Duodenal mucosa (tissue), 2 donors: ENCODE data around the gene NELFA.

ENCODE experiments used
- H3K27ac ChIP-seq: one replicate; pipeline ENCODE4 v1.7.0; 2013; ENCODE audit warnings: low read depth, low read length
- H3K27me3 ChIP-seq, 2 donors: one replicate each; pipeline ENCODE4 v1.7.0; 2013; ENCODE audit warnings: low read length in 2 of 2, control low read depth in 1 of 2; ENCODE audit not compliant: insufficient read depth in 2 of 2, control insufficient read depth in 1 of 2
- H3K36me3 ChIP-seq, 2 donors: one replicate each; pipeline ENCODE4 v1.7.0; 2013; ENCODE audit warnings: low read length in 2 of 2, control low read depth in 1 of 2; ENCODE audit not compliant: insufficient read depth in 2 of 2, control insufficient read depth in 1 of 2
- H3K4me1 ChIP-seq, 2 donors: one replicate each; pipeline ENCODE4 v1.7.0; 2013; ENCODE audit warnings: low read length in 2 of 2, control low read depth in 1 of 2; ENCODE audit not compliant: insufficient read depth in 2 of 2, control insufficient read depth in 1 of 2
- H3K4me3 ChIP-seq, 2 donors: one replicate each; pipeline ENCODE4 v1.7.0; 2013; ENCODE audit warnings: low read length in 2 of 2, low read depth in 1 of 2
- H3K9ac ChIP-seq, 2 donors: one replicate each; pipeline ENCODE4 v1.7.0; 2013; ENCODE audit warnings: low read length in 2 of 2, low read depth in 1 of 2
- H3K9me3 ChIP-seq, 2 donors: one replicate each; pipeline ENCODE4 v1.7.0; 2013; ENCODE audit warnings: low read length in 2 of 2, control low read depth in 1 of 2; ENCODE audit not compliant: control insufficient read depth in 1 of 2

The NELFA gene

GRCh38 chr4:1975880-1976279 lies 32.9 kb downstream of the NELFA start:
- H3K9ac ChIP-seq, result no peak overlapping the region
- H3K9me3 ChIP-seq, result no peaks in the 10 kb centered on the region
- H3K4me1 ChIP-seq, result no peaks in the 10 kb centered on the region
- peaks cover 22 to 83% of the 10 kb centered on the region in 2 donors for H3K36me3 ChIP-seq
- no peak overlapping the region for H3K4me3 ChIP-seq
- no peak overlapping the region for H3K27ac ChIP-seq
- H3K27me3 ChIP-seq, result no peaks in the 10 kb centered on the region

DNA sequence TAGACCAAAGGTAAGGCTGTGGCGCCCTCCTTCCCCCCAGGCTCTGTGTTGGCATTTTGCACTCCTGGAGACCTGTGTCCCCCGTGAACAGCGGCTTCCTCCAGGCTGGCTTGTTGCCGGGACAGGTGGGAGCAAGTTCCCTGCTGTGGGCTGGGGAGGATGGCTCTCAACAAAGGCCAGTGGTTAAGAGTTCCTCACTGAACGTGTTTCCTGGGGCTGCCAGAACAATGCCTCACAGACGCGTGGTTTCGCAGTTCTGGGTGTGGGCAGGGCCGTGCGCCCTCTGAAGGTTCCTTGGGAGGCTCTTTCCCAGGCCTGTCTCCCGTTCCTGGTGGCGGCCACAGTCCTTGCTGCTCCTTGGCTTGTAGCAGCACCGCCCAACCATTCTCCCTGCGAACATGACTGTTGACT lies 33.4 kb downstream of the NELFA start:
- Histone ChIP-seq H3K27me3 (no peaks in the 10 kb centered on the region), H3K4me3 (no peak overlapping the region), H3K9me3 (no peaks in the 10 kb centered on the region), H3K36me3 (peaks cover 22 to 82% of the 10 kb centered on the region in 2 donors), H3K27ac (no peak overlapping the region), H3K4me1 (no peaks in the 10 kb centered on the region), H3K9ac (no peak overlapping the region)

- Histone ChIP-seq H3K4me1 (no peaks in the 10 kb centered on the region), H3K9ac (no peak overlapping the region), H3K27me3 (no peaks in the 10 kb centered on the region), H3K27ac (no peak overlapping the region), H3K36me3 (peaks cover 25 to 78% of the 10 kb centered on the region in 2 donors), H3K9me3 (no peaks in the 10 kb centered on the region), H3K4me3 (no peak overlapping the region)
Observed at GRCh38 chr4:1974840-1975239, 33.9 kb downstream of the NELFA start.

- H3K9me3 ChIP-seq, result no peaks in the 10 kb centered on the region
- no peaks in the 10 kb centered on the region for H3K27me3 ChIP-seq
- no peak overlapping the region for H3K4me3 ChIP-seq
- H3K9ac ChIP-seq, result no peak overlapping the region
- H3K36me3 ChIP-seq, result peaks cover 19 to 72% of the 10 kb centered on the region in 2 donors
- H3K4me1 ChIP-seq, result no peaks in the 10 kb centered on the region
- no peak overlapping the region for H3K27ac ChIP-seq
Observed at GRCh38 chr4:1973661-1974060, 35.1 kb downstream of the NELFA start.

DNA sequence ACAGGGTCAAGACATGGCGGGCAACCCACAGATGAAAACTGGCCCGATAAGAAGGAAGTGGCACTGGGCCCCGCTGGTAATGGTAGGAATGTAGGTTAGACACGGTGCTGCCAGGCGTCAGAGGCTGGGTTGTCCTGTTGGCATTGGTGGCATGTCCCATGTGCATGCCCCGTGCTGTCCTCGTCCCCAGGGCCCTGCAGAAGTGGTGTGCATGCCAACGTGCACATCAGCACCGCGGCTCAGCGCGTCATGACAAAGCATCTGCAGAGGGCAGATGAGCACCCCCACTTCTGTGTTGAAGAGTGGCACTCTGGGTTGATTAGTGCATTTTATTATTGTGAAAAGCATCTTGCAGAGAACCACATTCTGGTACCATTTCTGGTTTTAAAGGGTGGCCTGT lies 35.6 kb downstream of the NELFA start:
- H3K4me3 ChIP-seq, result no peak overlapping the region
- H3K27me3 ChIP-seq, result no peaks in the 10 kb centered on the region
- no peak overlapping the region for H3K27ac ChIP-seq
- no peaks in the 10 kb centered on the region for H3K4me1 ChIP-seq
- peaks cover 15 to 72% of the 10 kb centered on the region in 2 donors for H3K36me3 ChIP-seq
- no peaks in the 10 kb centered on the region for H3K9me3 ChIP-seq
- no peak overlapping the region for H3K9ac ChIP-seq

GRCh38 chr4:1972414-1972813 lies 36.4 kb downstream of the NELFA start:
- Histone ChIP-seq H3K4me1 (no peaks in the 10 kb centered on the region), H3K36me3 (peaks cover 14 to 74% of the 10 kb centered on the region in 2 donors), H3K27me3 (no peaks in the 10 kb centered on the region), H3K4me3 (no peak overlapping the region), H3K9ac (no peak overlapping the region), H3K27ac (no peak overlapping the region), H3K9me3 (no peaks in the 10 kb centered on the region)

DNA sequence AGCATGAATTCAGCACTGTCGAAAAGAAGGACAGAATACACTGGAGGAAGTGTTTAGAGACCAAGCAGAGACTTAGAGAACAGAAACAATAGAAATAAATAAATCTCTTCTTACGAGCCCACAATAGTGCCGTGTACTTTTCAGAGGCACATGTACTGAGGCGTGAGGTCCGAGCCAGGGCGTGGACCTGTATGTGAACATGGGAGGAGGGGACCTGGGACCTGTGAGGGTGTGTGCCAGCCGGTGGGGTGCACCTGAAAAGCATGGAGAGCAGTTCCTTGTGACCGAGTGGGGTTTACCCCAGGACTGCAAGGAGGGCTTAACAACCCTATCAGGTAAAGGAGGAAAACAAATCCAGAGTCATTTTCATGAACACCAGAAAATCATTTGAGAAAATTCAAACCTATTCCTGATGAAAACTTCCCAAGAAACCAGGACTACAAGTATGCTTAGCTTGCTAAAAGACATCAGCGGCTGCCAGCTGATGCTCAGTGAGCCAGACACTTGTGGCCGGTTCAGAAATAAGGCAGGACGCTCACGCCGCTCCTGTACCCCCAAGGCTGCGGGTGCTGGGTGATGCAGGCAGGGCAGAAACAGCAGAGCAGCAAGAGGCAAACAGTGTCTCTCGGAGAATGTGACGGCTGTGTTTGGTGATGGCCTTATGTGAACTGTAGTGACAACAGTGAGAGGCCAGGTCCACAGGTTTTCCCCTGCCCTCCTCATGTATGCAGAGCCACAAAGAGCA lies 37.1 kb downstream of the NELFA start:
- Histone ChIP-seq H3K27ac (no peak overlapping the region), H3K9ac (no peak overlapping the region), H3K4me3 (no peak overlapping the region), H3K36me3 (peaks cover 14 to 67% of the 10 kb centered on the region in 2 donors), H3K9me3 (no peaks in the 10 kb centered on the region), H3K4me1 (no peaks in the 10 kb centered on the region), H3K27me3 (no peaks in the 10 kb centered on the region)

DNA sequence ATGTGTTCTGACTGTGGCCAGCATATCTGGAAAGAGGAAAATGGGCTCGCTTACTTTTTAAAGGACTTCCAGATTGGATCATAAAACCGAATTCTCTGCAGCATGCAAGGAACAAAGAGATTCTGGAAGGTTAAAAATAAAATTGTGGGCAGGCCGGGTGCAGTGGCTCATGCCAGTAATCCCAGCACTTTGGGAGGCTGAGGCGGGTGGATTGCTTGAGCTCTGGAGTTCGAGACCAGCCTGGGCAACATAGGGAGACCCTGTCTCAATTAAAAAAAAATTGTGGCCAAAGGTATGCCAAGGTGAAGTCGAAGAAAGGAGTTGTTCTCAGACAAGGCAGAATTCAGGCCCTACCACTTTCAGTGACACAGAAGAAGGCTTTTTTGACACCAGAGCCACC lies 37.8 kb downstream of the NELFA start:
- no peak overlapping the region for H3K9ac ChIP-seq
- no peak overlapping the region for H3K27ac ChIP-seq
- no peaks in the 10 kb centered on the region for H3K27me3 ChIP-seq
- no peaks in the 10 kb centered on the region for H3K4me1 ChIP-seq
- peaks cover 14 to 60% of the 10 kb centered on the region in 2 donors for H3K36me3 ChIP-seq
- no peaks in the 10 kb centered on the region for H3K9me3 ChIP-seq
- no peak overlapping the region for H3K4me3 ChIP-seq

DNA sequence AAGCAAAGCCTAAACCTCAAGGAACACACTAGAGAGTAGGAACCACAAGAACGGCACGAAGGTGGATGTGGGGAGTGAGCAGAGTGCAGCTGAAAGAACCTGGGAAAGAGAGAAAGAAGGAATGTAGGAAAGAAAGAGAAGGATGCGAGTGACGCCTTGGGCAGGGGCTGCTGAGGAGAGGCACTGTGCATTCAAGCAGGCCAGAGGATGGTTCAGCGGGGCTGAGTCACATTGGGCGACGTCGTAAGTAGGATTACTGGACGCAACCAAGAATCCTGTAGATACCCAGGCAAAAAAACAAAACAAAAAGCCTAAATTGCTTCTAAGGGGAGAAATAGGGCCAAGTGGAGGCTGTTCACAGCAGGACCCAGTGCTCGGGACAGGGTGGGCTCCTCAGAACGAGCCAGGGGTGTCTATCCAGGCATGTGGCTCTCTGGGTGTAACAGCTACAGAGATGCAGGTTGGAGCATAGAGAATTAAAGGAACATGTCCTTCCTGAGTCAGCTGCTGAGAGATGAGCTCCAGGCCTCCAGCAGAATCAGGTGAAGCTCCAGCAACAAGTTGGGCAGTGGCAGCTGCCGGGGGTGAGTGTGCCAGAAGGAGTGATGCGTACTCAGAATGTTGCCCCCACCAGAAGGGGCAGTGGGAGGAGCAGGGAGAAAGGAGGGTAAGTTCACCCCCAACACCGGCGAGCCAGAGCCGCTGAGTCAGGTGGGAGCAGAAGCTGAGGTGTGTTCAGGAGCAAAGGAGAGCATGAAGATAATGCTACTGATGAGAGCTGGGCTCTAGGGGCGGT lies 38.6 kb downstream of the NELFA start:
- peaks cover 11 to 52% of the 10 kb centered on the region in 2 donors for H3K36me3 ChIP-seq
- H3K4me1 ChIP-seq, result no peaks in the 10 kb centered on the region
- no peak overlapping the region for H3K27ac ChIP-seq
- no peak overlapping the region for H3K9ac ChIP-seq
- H3K9me3 ChIP-seq, result no peaks in the 10 kb centered on the region
- H3K4me3 ChIP-seq, result no peak overlapping the region
- no peaks in the 10 kb centered on the region for H3K27me3 ChIP-seq

GRCh38 chr4:1968686-1969295 lies 40.0 kb downstream of the NELFA start:
- Histone ChIP-seq H3K4me1 (no peaks in the 10 kb centered on the region), H3K27ac (no peak overlapping the region), H3K9me3 (no peaks in the 10 kb centered on the region), H3K27me3 (no peaks in the 10 kb centered on the region), H3K4me3 (no peak overlapping the region), H3K36me3 (peaks cover 9 to 46% of the 10 kb centered on the region in 2 donors), H3K9ac (no peak overlapping the region)
